HEK293 (cell line): ENCODE results near the gene RIPOR1.
A peak's percentile ranks its signal among the peaks of the same experiment; 100 is the strongest.

Experiments
- CTCF ChIA-PET: fragments of 350-600 bp; formaldehyde crosslinking; extraction: SDS; loops from one replicate; lab custom pipeline; 2021; ENCODE audit warnings: antibody characterized with exemption; lab: Yijun Ruan, JAX
- POLR2A ChIA-PET: fragments of 300-600 bp; formaldehyde crosslinking; extraction: SDS; loops from one replicate; lab custom pipeline; 2020; ENCODE audit warnings: antibody characterized with exemption, inconsistent platforms; lab: Yijun Ruan, JAX
- H3K27ac ChIP-seq: fragments of 200-500 bp; sonication (Bioruptor generic); 2 replicates; pipeline ENCODE4 v1.5.1; 2014; ENCODE audit warnings: low read depth, low read length, control low read depth, inconsistent platforms; ENCODE audit errors: extremely low read depth
- H3K36me3 ChIP-seq, 2 experiments: fragments of 200-500 bp in 1 of 2; sonication (Bioruptor generic) in 1 of 2; 1 replicate in 1 of 2; 2 replicates in 1 of 2; pipeline ENCODE4 v1.5.1; 2014 to 2017; ENCODE audit warnings: inconsistent platforms in 2 of 2, low read length in 2 of 2; ENCODE audit not compliant: control insufficient read depth in 2 of 2, insufficient read depth in 1 of 2
- H3K4me1 ChIP-seq: fragments of 200-500 bp; sonication (Bioruptor generic); 2 replicates; pipeline ENCODE4 v1.5.1; 2014; ENCODE audit warnings: mild to moderate bottlenecking, low read length, inconsistent platforms; ENCODE audit not compliant: control insufficient read depth, insufficient read depth
- H3K4me3 ChIP-seq: 2 replicates; pipeline ENCODE4 v1.5.1; 2011; ENCODE audit warnings: low read depth, mild to moderate bottlenecking, control low read depth, low read length, moderate library complexity
- H3K9me3 ChIP-seq: fragments of 200-500 bp; sonication (Bioruptor generic); 2 replicates; pipeline ENCODE4 v1.5.1; 2014; ENCODE audit warnings: low read depth, low read length, inconsistent platforms; ENCODE audit not compliant: control insufficient read depth, insufficient read depth
- BCL11B ChIP-seq: fragments of 450-650 bp; formaldehyde crosslinking; IDR thresholded peaks from 2 replicates; pipeline ENCODE4 v1.5.1; 2016; ENCODE audit warnings: low read depth, missing biosample characterization, missing genetic modification characterization
- GLIS1 ChIP-seq: fragments of 450-650 bp; formaldehyde crosslinking; IDR thresholded peaks from 2 replicates; pipeline ENCODE4 v1.5.1; 2016; ENCODE audit warnings: missing biosample characterization, missing genetic modification characterization
- HIC1 ChIP-seq: fragments of 450-650 bp; formaldehyde crosslinking; IDR thresholded peaks from 2 replicates; pipeline ENCODE4 v1.5.1; 2016; ENCODE audit warnings: missing biosample characterization, missing genetic modification characterization
- IKZF3 ChIP-seq: fragments of 450-650 bp; IDR thresholded peaks from 2 replicates; pipeline ENCODE4 v1.5.0; 2018; ENCODE audit warnings: missing biosample characterization, mild to moderate bottlenecking, missing genetic modification characterization, moderate library complexity
- KLF10 ChIP-seq: fragments of 450-650 bp; IDR thresholded peaks from 2 replicates; pipeline ENCODE4 v1.5.1; 2018; ENCODE audit warnings: missing biosample characterization, mild to moderate bottlenecking, missing genetic modification characterization
- KLF17 ChIP-seq: fragments of 450-650 bp; formaldehyde crosslinking; IDR thresholded peaks from 2 replicates; pipeline ENCODE4 v1.5.1; 2016; ENCODE audit warnings: missing biosample characterization, missing genetic modification characterization
- KLF7 ChIP-seq: fragments of 450-650 bp; formaldehyde crosslinking; IDR thresholded peaks from 2 replicates; pipeline ENCODE4 v1.5.1; 2016; ENCODE audit warnings: missing biosample characterization, missing genetic modification characterization, borderline replicate concordance
- MYNN ChIP-seq: fragments of 450-650 bp; formaldehyde crosslinking; IDR thresholded peaks from 2 replicates; pipeline ENCODE4 v1.5.1; 2016; ENCODE audit warnings: missing biosample characterization, missing genetic modification characterization, borderline replicate concordance
- MZF1 ChIP-seq: fragments of 450-650 bp; formaldehyde crosslinking; IDR thresholded peaks from 2 replicates; pipeline ENCODE4 v1.5.1; 2017; ENCODE audit warnings: missing biosample characterization, missing genetic modification characterization, borderline replicate concordance
- REPIN1 ChIP-seq: fragments of 450-650 bp; formaldehyde crosslinking; IDR thresholded peaks from 2 replicates; pipeline ENCODE4 v1.5.1; 2017; ENCODE audit warnings: missing biosample characterization, missing genetic modification characterization, low read depth
- ZBTB48 ChIP-seq: fragments of 450-650 bp; formaldehyde crosslinking; IDR thresholded peaks from 2 replicates; pipeline ENCODE4 v1.5.1; 2016; ENCODE audit warnings: missing biosample characterization, missing genetic modification characterization
- ZNF133 ChIP-seq: fragments of 450-650 bp; formaldehyde crosslinking; IDR thresholded peaks from 2 replicates; pipeline ENCODE4 v1.5.1; 2016; ENCODE audit warnings: missing biosample characterization, missing genetic modification characterization
- ZNF146 ChIP-seq: fragments of 450-650 bp; formaldehyde crosslinking; IDR thresholded peaks from 2 replicates; pipeline ENCODE4 v1.5.1; 2016; ENCODE audit warnings: missing biosample characterization, missing genetic modification characterization
- ZNF202 ChIP-seq: fragments of 450-650 bp; formaldehyde crosslinking; IDR thresholded peaks from 2 replicates; pipeline ENCODE4 v1.5.1; 2016; ENCODE audit warnings: missing biosample characterization, missing genetic modification characterization, borderline replicate concordance
- ZNF211 ChIP-seq: fragments of 450-650 bp; formaldehyde crosslinking; IDR thresholded peaks from 2 replicates; pipeline ENCODE4 v1.5.1; 2016; ENCODE audit warnings: low read depth, missing biosample characterization, missing genetic modification characterization
- ZNF266 ChIP-seq: fragments of 450-650 bp; formaldehyde crosslinking; IDR thresholded peaks from 2 replicates; pipeline ENCODE4 v1.5.1; 2016; ENCODE audit warnings: missing biosample characterization, missing genetic modification characterization, low read depth
- ZNF280C ChIP-seq: fragments of 450-650 bp; formaldehyde crosslinking; IDR thresholded peaks from 2 replicates; pipeline ENCODE4 v1.5.1; 2016; ENCODE audit warnings: missing biosample characterization, missing genetic modification characterization
- ZNF324 ChIP-seq: fragments of 450-650 bp; formaldehyde crosslinking; IDR thresholded peaks from 2 replicates; pipeline ENCODE4 v1.5.1; 2016; ENCODE audit warnings: missing biosample characterization, missing genetic modification characterization
- ZNF335 ChIP-seq: fragments of 450-650 bp; formaldehyde crosslinking; conservative IDR thresholded peaks from 2 replicates; pipeline ENCODE4 v1.5.1; 2016; ENCODE audit warnings: missing biosample characterization, missing genetic modification characterization
- ZNF354C ChIP-seq: fragments of 450-650 bp; formaldehyde crosslinking; IDR thresholded peaks from 2 replicates; pipeline ENCODE4 v1.5.1; 2016; ENCODE audit warnings: missing biosample characterization, missing genetic modification characterization, low read depth, borderline replicate concordance
- ZNF394 ChIP-seq: fragments of 450-650 bp; formaldehyde crosslinking; IDR thresholded peaks from 2 replicates; pipeline ENCODE4 v1.5.1; 2016; ENCODE audit warnings: missing biosample characterization, missing genetic modification characterization, mild to moderate bottlenecking, moderate library complexity, borderline replicate concordance
- ZNF398 ChIP-seq: fragments of 450-650 bp; formaldehyde crosslinking; IDR thresholded peaks from 2 replicates; pipeline ENCODE4 v1.5.1; 2017; ENCODE audit warnings: missing biosample characterization, missing genetic modification characterization
- ZNF501 ChIP-seq: fragments of 450-650 bp; formaldehyde crosslinking; IDR thresholded peaks from 2 replicates; pipeline ENCODE4 v1.5.1; 2016; ENCODE audit warnings: missing biosample characterization, missing genetic modification characterization
- ZNF571 ChIP-seq: fragments of 450-650 bp; formaldehyde crosslinking; IDR thresholded peaks from 2 replicates; pipeline ENCODE4 v1.5.0; 2017; ENCODE audit warnings: missing biosample characterization, missing genetic modification characterization
- ZNF600 ChIP-seq: fragments of 450-650 bp; formaldehyde crosslinking; IDR thresholded peaks from 2 replicates; pipeline ENCODE4 v1.5.1; 2016; ENCODE audit warnings: missing biosample characterization, missing genetic modification characterization
- ZNF621 ChIP-seq: fragments of 450-650 bp; formaldehyde crosslinking; IDR thresholded peaks from 2 replicates; pipeline ENCODE4 v1.5.1; 2017; ENCODE audit warnings: missing biosample characterization, missing genetic modification characterization
- ZNF624 ChIP-seq: fragments of 450-650 bp; formaldehyde crosslinking; IDR thresholded peaks from 2 replicates; pipeline ENCODE4 v1.5.1; 2017; ENCODE audit warnings: missing biosample characterization, missing genetic modification characterization
- ZNF645 ChIP-seq: fragments of 450-650 bp; formaldehyde crosslinking; IDR thresholded peaks from 2 replicates; pipeline ENCODE4; 2016; ENCODE audit warnings: missing biosample characterization, missing genetic modification characterization
- ZNF660 ChIP-seq: fragments of 450-650 bp; IDR thresholded peaks from 2 replicates; pipeline ENCODE4 v1.5.1; 2018; ENCODE audit warnings: missing biosample characterization, mild to moderate bottlenecking, missing genetic modification characterization
- ZNF768 ChIP-seq: fragments of 450-650 bp; formaldehyde crosslinking; IDR thresholded peaks from 2 replicates; pipeline ENCODE4 v1.5.1; 2018; ENCODE audit warnings: missing biosample characterization, mild to moderate bottlenecking, missing genetic modification characterization
- ZSCAN16 ChIP-seq: fragments of 450-650 bp; formaldehyde crosslinking; IDR thresholded peaks from 2 replicates; pipeline ENCODE4 v1.5.1; 2016; ENCODE audit warnings: missing biosample characterization, missing genetic modification characterization

The RIPOR1 gene

GRCh38 chr16:67546761-67547422, 18.3 kb downstream of the RIPOR1 start:
- H3K4me1 ChIP-seq, result no peaks in the 10 kb centered on the region
- H3K27ac ChIP-seq, result no peak overlapping the region
- TF ChIP-seq ZNF621 (tag by site-specific recombination) (no peak), ZNF624 (tag by site-specific recombination) (no peak), BCL11B (tag by site-specific recombination) (no peak), ZNF146 (tag by site-specific recombination) (no peak), IKZF3 (tag by site-specific recombination) (peak; percentile 93), ZNF335 (tag by site-specific recombination) (peak; percentile 51), ZBTB48 (tag by site-specific recombination) (no peak), ZNF645 (tag by site-specific recombination) (no peak), MZF1 (tag by site-specific recombination) (no peak), REPIN1 (no peak), KLF7 (tag by site-specific recombination) (no peak), ZNF280C (tag by site-specific recombination) (no peak), ZSCAN16 (tag by site-specific recombination) (no peak), ZNF211 (tag by site-specific recombination) (no peak), MYNN (tag by site-specific recombination) (no peak), ZNF202 (tag by site-specific recombination) (no peak), HIC1 (tag by site-specific recombination) (0 out of 2 replicates have a peak, but pooled peaks have one; percentile 34), ZNF600 (no peak), ZNF768 (tag by site-specific recombination) (no peak), ZNF354C (tag by site-specific recombination) (no peak), ZNF394 (tag by site-specific recombination) (no peak), ZNF324 (tag by site-specific recombination) (no peak), ZNF398 (tag by site-specific recombination) (no peak), ZNF266 (no peak), ZNF660 (tag by site-specific recombination) (peak; percentile 78), KLF10 (tag by site-specific recombination) (no peak), ZNF501 (tag by site-specific recombination) (no peak), KLF17 (tag by site-specific recombination) (peak; percentile 66), ZNF571 (tag by site-specific recombination) (no peak), GLIS1 (no peak), ZNF133 (tag by site-specific recombination) (no peak)

More at GRCh38 chr16:67546761-67547422, 18.3 kb downstream of the RIPOR1 start:
- Histone ChIP-seq H3K4me3 (no peak overlapping the region), H3K36me3 (peaks cover 0 to 56% of the 10 kb centered on the region in 2 experiments; a peak in 2 of 3 replicates), H3K9me3 (no peaks in the 10 kb centered on the region)
- ChIA-PET CTCF (interaction anchor here (0.5 to 5.5 kb wide), 39 partner anchors 9 to 619 kb away, joined by 3 to 119 read pairs (median 4); partner anchors contain the start of genes ATP6V0D1, C16orf86, CARMIL2 and CTCF), POLR2A (interaction anchor here (0.5 to 1.7 kb wide), 5 partner anchors 15 to 383 kb away, joined by 3 to 14 read pairs (median 4); partner anchors contain the start of genes CARMIL2 and CTCF)
